Endodermal cell (in vitro differentiated cells): Measurements from ENCODE around the gene ST6GALNAC6. TPM values are rescaled to one million over a fixed set of nuclear protein-coding genes. Genes with fewer than 3 reads are reported as not detected.

Source experiments
- DNase-seq: peaks from one replicate; pipeline ENCODE4 v3.0.0-alpha.2; 2017
- H3K27ac ChIP-seq: 2 replicates; pipeline ENCODE4 v1.5.1; 2013; ENCODE audit warnings: mild to moderate bottlenecking, low read depth, low read length, moderate library complexity
- H3K27me3 ChIP-seq: 2 replicates; pipeline ENCODE4 v1.6.1; 2013; ENCODE audit warnings: mild to moderate bottlenecking, low read length, moderate library complexity; ENCODE audit not compliant: insufficient read depth, control insufficient read depth, poor library complexity, severe bottlenecking
- H3K36me3 ChIP-seq: 2 replicates; pipeline ENCODE4 v1.7.0; 2013; ENCODE audit warnings: mild to moderate bottlenecking, low read length, moderate library complexity; ENCODE audit not compliant: control insufficient read depth, insufficient read depth
- H3K4me1 ChIP-seq: one replicate; pipeline ENCODE4 v1.7.0; 2013; ENCODE audit warnings: low read length; ENCODE audit not compliant: control insufficient read depth, insufficient read depth
- H3K4me3 ChIP-seq: 2 replicates; pipeline ENCODE4 v1.5.1; 2013; ENCODE audit warnings: mild to moderate bottlenecking, low read length, moderate library complexity
- H3K9ac ChIP-seq: 2 replicates; pipeline ENCODE4 v1.6.1; 2013; ENCODE audit warnings: mild to moderate bottlenecking, low read length, moderate library complexity; ENCODE audit not compliant: poor library complexity, severe bottlenecking; ENCODE audit errors: extremely low read depth
- H3K9me3 ChIP-seq: 2 replicates; pipeline ENCODE4 v1.6.1; 2013; ENCODE audit warnings: mild to moderate bottlenecking, low read length, moderate library complexity; ENCODE audit not compliant: control insufficient read depth
- H3K27ac Mint-ChIP-seq: 2 replicates; pipeline ENCODE4 v1.8.0; 2020; ENCODE audit warnings: mixed read lengths
- H3K27me3 Mint-ChIP-seq: 2 replicates; pipeline ENCODE4 v1.8.0; 2021; ENCODE audit warnings: mild to moderate bottlenecking, mixed read lengths; ENCODE audit not compliant: insufficient read depth
- H3K36me3 Mint-ChIP-seq: 2 replicates; pipeline ENCODE4 v1.8.0; 2020; ENCODE audit warnings: low read depth, mixed read lengths
- H3K4me1 Mint-ChIP-seq: 2 replicates; pipeline ENCODE4 v1.8.0; 2020; ENCODE audit warnings: mixed read lengths
- H3K4me3 Mint-ChIP-seq: 2 replicates; pipeline ENCODE4 v1.8.0; 2020; ENCODE audit warnings: mild to moderate bottlenecking, moderate library complexity, mixed read lengths
- H3K9me3 Mint-ChIP-seq: 2 replicates; pipeline ENCODE4 v1.8.0; 2020; ENCODE audit warnings: mild to moderate bottlenecking, mixed read lengths
- CTCF ChIP-seq: fragments of 200-600 bp; sonication (generic); conservative IDR thresholded peaks from 2 replicates; pipeline ENCODE4 v1.5.0; 2021; ENCODE audit warnings: antibody characterized with exemption, mild to moderate bottlenecking
- WGBS, 2 experiments: methylation state at CpG; one replicate each; pipeline versions ENCODE4 v1.1.5 to v1.1.7; 2013; ENCODE audit warnings: missing lambda C conversion rate in 2 of 2, mixed read lengths in 1 of 2; ENCODE audit not compliant: insufficient coverage in 1 of 2, insufficient read length in 1 of 2; 5-methylcytosine and 5-hydroxymethylcytosine counted together
- total RNA-seq, 2 donors: library from RNA; stranded (reverse); fragmentation: NEBNext Ultra II Directional in 1 of 2; extraction: Animal tissue kit (Norgen Biotek cat#: 25700) in 1 of 2; gene quantifications; 2 replicates in 1 of 2; 3 replicates in 1 of 2; pipeline ENCODE4 v1.2.1, GENCODE V29; 2021

ST6GALNAC6 gene
- total RNA-seq, 2 donors from 2014 or later: 42.3 to 44.2 TPM

DNA sequence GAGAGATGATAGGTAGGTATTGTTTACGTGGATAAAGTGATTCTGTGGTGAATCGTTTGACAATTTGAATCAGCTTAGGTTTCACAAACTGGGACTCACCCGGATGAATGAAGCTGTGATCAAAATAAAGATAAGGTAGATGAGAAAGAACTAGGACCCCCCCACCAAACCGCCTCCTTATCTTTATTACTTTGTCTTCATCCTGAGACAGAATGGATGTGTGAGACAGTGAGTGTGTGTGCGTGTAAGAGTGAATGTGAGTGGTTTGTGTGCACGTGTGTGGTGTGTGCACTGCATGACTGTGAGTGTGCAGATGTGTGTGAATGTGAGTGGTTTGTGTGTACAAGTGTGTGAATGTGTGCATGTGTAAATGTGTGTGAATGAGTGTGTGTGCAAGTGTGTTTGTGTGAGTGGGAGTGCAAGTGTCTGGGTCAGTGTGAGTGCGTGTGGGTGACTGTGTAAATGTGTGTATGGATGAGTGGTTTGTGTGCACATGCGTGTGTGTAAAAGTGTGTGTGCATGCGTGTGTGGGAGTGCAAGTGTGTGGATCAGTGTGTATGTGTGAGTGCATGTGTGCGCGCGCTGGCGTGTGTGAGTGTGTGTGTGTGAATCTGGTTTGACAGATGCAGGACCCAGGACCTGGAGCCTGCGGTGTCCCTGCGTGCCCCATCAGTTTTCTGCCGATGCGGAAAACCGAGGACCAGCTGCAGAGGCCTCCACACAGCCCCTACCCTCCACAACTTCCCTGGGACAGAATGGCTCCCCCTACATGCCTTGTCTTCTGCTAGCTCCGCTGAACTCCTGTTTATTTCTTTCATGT, 33.5 kb downstream of the ST6GALNAC6 start:
- Mint-ChIP-seq H3K4me3 (no peak overlapping the region), H3K9me3 (no peaks in the 10 kb centered on the region), H3K27me3 (no peaks in the 10 kb centered on the region), H3K27ac (no peak overlapping the region), H3K4me1 (peaks cover 18% of the 10 kb centered on the region), H3K36me3 (no peaks in the 10 kb centered on the region)
- Histone ChIP-seq H3K9me3 (no peaks in the 10 kb centered on the region), H3K4me3 (no peak overlapping the region), H3K36me3 (no peaks in the 10 kb centered on the region), H3K27ac (peak overlapping the region; percentile 50), H3K27me3 (no peaks in the 10 kb centered on the region), H3K9ac (no peak overlapping the region), H3K4me1 (peaks cover 14% of the 10 kb centered on the region)
- DNase-seq: no peak
- WGBS, 2 experiments: 80 to 84% methylated on average over 14 to 19 of the region's 19 CpGs
- TF ChIP-seq CTCF: peak; percentile 52

- H3K4me3 ChIP-seq: no peak overlapping the region
- no peaks in the 10 kb centered on the region for H3K9me3 Mint-ChIP-seq
- H3K27me3 ChIP-seq: no peaks in the 10 kb centered on the region
- no peak overlapping the region for H3K27ac Mint-ChIP-seq
- no peaks in the 10 kb centered on the region for H3K36me3 Mint-ChIP-seq
- TF ChIP-seq CTCF: no peak
- H3K9ac ChIP-seq: no peak overlapping the region
- H3K4me1 ChIP-seq: peaks cover 14% of the 10 kb centered on the region
- H3K27ac ChIP-seq: no peak overlapping the region
- H3K4me1 Mint-ChIP-seq: peaks cover 21% of the 10 kb centered on the region
- no peak overlapping the region for H3K4me3 Mint-ChIP-seq
- WGBS, 2 experiments: 83 to 92% methylated on average over 10 to 12 of the region's 13 CpGs
- no peaks in the 10 kb centered on the region for H3K27me3 Mint-ChIP-seq
- no peak for DNase-seq
- H3K9me3 ChIP-seq: no peaks in the 10 kb centered on the region
- no peaks in the 10 kb centered on the region for H3K36me3 ChIP-seq
Measured at GRCh38 chr9:127863191-127863621, 36.2 kb downstream of the ST6GALNAC6 start.

DNA sequence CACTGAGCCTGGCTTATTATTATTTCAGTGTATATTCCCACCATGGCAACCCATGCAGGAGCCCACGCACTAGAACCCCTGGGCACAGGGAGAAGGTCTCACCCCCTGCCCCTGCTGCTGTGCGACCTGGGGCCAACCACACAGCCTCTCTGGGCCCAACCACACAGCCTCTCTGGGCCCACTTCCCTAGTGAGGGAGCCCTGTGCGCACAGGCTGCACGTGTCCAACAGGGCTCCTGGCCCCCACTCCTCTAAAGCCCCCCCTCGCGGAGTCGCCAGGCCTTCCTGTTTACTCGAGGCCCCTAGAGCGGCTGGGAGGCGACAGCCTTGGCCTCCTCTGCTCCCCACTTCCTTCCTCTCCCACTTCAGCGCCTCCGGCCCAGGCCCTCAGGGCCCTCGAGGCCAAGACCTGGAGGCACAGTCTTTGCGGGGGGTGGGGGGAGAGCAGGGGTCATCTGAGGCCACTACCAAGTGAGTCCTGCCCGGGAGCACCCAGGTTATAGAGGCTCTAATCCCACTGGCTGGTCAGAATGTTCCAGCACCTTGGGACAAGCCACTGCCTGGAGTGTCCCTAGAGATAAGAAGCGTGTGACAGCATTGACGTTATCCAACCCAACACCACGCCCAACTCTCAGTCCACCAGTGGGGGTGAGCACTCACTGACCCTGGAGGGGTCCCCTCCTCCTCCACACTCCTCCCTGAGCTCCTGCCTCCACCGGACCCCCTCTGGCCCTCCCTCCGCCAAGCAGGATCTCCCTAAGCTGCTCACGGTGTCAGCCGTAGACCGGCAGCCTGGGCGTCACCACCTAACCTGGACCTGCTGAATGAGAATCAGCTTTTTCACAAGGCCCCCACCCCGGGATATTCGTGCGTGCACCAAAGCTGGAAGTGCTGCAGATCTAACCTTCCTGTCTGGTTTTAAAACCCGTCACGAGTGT, 37.1 kb downstream of the ST6GALNAC6 start:
- Mint-ChIP-seq H3K4me1 (peaks cover 21% of the 10 kb centered on the region), H3K4me3 (no peak overlapping the region), H3K36me3 (no peaks in the 10 kb centered on the region), H3K9me3 (no peaks in the 10 kb centered on the region), H3K27ac (peak overlapping the region; percentile 48), H3K27me3 (no peaks in the 10 kb centered on the region)
- no peaks in the 10 kb centered on the region for H3K36me3 ChIP-seq
- no peak for TF ChIP-seq CTCF
- H3K27ac ChIP-seq: no peak overlapping the region
- no peak overlapping the region for H3K4me3 ChIP-seq
- H3K9me3 ChIP-seq: no peaks in the 10 kb centered on the region
- H3K4me1 ChIP-seq: peaks cover 14% of the 10 kb centered on the region
- DNase-seq: no peak
- WGBS, 2 experiments: 81 to 84% methylated on average over 21 to 29 of the region's 29 CpGs
- no peaks in the 10 kb centered on the region for H3K27me3 ChIP-seq
- H3K9ac ChIP-seq: no peak overlapping the region
